Stimulated activated naive CD4-positive, alpha-beta T cell treated with Interleukin-2 at 50 U/mL for 16 hours (primary cell): ENCODE data around the gene PPTC7.
"Not testable (repeated sequence)": the region's sequence is repeated elsewhere in the genome, so short reads cannot be mapped to it uniquely, and the experiment has no call there.

ENCODE experiments used
- DNase-seq: peaks from one replicate; lab custom pipeline; 2025; lab: John Stamatoyannopoulos, UW

PPTC7 gene

GRCh38 chr12:110561471-110562201, 21.5 kb downstream of the PPTC7 start:
- no peak for DNase-seq

- DNase-seq = no peak
These were observed 22.2 kb downstream of the PPTC7 start for GRCh38 chr12:110560946-110561345.

GRCh38 chr12:110560048-110560447, 23.1 kb downstream of the PPTC7 start:
- DNase-seq = no peak

- not testable (repeated sequence) for DNase-seq
These were observed 24.2 kb downstream of the PPTC7 start for GRCh38 chr12:110558945-110559344.

GRCh38 chr12:110557300-110557699, 25.8 kb downstream of the PPTC7 start:
- DNase-seq = no peak

GRCh38 chr12:110556705-110557104, 26.4 kb downstream of the PPTC7 start:
- DNase-seq = no peak

GRCh38 chr12:110555577-110556406, 27.3 kb downstream of the PPTC7 start:
- DNase-seq = no peak

- no peak for DNase-seq
These were observed 28.9 kb downstream of the PPTC7 start for GRCh38 chr12:110554184-110554583.

- no peak for DNase-seq
These were observed 32.1 kb downstream of the PPTC7 start for GRCh38 chr12:110550981-110551380.

- no peak for DNase-seq
These were observed 33.4 kb downstream of the PPTC7 start for GRCh38 chr12:110549716-110550115.

- DNase-seq = no peak
These were observed 34.4 kb downstream of the PPTC7 start for GRCh38 chr12:110548678-110549077.

- DNase-seq = no peak
These were observed 36.0 kb downstream of the PPTC7 start for GRCh38 chr12:110547090-110547489.

- no peak for DNase-seq
These were observed 36.8 kb downstream of the PPTC7 start for GRCh38 chr12:110546339-110546738.

GRCh38 chr12:110545812-110546211, 37.3 kb downstream of the PPTC7 start:
- DNase-seq = no peak

- not testable (repeated sequence) for DNase-seq
These were observed 37.9 kb downstream of the PPTC7 start for GRCh38 chr12:110545259-110545658.

GRCh38 chr12:110543965-110544364, 39.2 kb downstream of the PPTC7 start:
- DNase-seq = no peak

- no peak for DNase-seq
These were observed 39.7 kb downstream of the PPTC7 start for GRCh38 chr12:110543252-110543959.

- no peak for DNase-seq
These were observed 43.1 kb downstream of the PPTC7 start for GRCh38 chr12:110540048-110540447.

GRCh38 chr12:110538869-110539622, 44.1 kb downstream of the PPTC7 start:
- DNase-seq = no peak

- no peak for DNase-seq
These were observed 45.3 kb downstream of the PPTC7 start for GRCh38 chr12:110537605-110538409.
